ENCODE data around the gene NCK1. TPM values are rescaled to one million over a fixed set of nuclear protein-coding genes. Genes with fewer than 3 reads are reported as not detected.
"Not testable (repeated sequence)": the region's sequence is repeated elsewhere in the genome, so short reads cannot be mapped to it uniquely, and the experiment has no call there.

The NCK1 gene
- total RNA-seq, 4 donors from 2014 or later, result 11.9 to 48.7 (median 33.5) TPM

DNA sequence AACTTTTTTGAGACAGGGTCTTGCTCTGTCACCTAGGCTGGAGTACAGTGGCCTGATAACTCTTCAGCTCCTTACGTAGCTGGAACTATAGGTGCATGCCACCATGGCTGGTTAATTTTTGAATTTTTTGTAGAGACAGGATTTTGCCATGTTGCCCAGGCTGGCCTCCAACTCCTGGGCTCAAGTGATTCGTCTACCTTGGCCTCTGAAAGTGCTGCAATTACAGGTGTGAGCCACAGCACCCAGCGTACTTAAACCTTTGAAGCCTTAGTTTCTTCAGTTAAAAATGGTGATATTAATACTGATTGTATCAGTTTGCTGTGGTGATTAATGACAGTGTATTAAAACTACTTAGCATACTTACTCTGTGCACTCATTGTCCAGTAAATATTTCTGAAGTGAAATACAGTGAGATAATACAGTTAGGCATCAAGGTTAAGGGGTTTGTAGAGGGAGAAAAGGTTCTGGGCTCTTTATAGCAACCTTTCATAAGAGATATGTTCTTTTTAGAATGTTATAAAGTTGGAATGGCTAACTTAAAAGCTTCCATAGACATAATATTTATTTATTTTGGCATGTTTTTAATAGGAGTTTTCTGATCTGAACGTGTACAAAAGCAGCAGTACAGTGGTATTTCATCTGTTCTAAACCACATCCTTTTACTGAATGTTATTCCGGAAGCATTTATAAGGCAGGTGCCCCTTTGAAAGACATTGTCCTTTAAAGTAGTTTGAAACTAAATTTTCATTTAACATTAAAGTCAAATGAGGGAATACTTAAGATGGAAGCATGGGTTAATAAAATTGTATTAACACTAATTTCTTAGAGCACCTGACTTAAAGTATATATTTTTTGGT lies 23.6 kb downstream of the NCK1 start:
- H3K4me3 ChIP-seq, result no peak overlapping the region
- no peak for DNase-seq
- H3K36me3 ChIP-seq, result no peaks in the 10 kb centered on the region
- peak overlapping the region in 3 of 4 donors; percentile 18 to 39 (median 28) for H3K27ac ChIP-seq
- H3K9me3 ChIP-seq, result no peaks in the 10 kb centered on the region
- no peak for TF ChIP-seq POLR2A (IDR thresholded peaks at IDR 0.05)
- TF ChIP-seq, protein P1, sequence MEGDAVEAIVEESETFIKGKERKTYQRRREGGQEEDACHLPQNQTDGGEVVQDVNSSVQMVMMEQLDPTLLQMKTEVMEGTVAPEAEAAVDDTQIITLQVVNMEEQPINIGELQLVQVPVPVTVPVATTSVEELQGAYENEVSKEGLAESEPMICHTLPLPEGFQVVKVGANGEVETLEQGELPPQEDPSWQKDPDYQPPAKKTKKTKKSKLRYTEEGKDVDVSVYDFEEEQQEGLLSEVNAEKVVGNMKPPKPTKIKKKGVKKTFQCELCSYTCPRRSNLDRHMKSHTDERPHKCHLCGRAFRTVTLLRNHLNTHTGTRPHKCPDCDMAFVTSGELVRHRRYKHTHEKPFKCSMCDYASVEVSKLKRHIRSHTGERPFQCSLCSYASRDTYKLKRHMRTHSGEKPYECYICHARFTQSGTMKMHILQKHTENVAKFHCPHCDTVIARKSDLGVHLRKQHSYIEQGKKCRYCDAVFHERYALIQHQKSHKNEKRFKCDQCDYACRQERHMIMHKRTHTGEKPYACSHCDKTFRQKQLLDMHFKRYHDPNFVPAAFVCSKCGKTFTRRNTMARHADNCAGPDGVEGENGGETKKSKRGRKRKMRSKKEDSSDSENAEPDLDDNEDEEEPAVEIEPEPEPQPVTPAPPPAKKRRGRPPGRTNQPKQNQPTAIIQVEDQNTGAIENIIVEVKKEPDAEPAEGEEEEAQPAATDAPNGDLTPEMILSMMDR (IDR thresholded peaks at IDR 0.05), result no peak
- H3K4me1 ChIP-seq, result no peaks in the 10 kb centered on the region
- H3K27me3 ChIP-seq, result no peaks in the 10 kb centered on the region

DNA sequence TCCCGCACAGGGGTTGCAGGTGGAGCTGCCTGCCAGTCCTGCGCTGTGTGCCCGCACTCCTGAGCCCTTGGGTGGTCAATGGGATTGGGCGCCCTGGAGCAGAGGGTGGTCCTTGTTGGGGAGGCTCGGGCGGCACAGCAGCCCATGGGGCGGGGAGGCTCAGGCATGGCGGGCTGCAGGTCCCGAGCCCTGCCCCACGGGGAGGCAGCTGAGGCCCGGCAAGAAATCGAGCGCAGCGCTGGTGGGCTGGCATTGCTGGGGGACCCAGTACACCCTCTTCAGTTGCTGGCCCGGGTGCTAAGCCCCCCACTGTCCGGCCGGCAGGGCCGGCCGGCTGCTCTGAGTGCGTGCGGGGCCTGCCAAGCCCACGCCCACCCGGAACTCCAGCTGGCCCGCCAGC lies 27.9 kb downstream of the NCK1 start:
- Histone ChIP-seq H3K4me3 (no peak overlapping the region), H3K27me3 (no peaks in the 10 kb centered on the region)
- TF ChIP-seq, protein P1 (IDR thresholded peaks at IDR 0.05), result no peak

DNA sequence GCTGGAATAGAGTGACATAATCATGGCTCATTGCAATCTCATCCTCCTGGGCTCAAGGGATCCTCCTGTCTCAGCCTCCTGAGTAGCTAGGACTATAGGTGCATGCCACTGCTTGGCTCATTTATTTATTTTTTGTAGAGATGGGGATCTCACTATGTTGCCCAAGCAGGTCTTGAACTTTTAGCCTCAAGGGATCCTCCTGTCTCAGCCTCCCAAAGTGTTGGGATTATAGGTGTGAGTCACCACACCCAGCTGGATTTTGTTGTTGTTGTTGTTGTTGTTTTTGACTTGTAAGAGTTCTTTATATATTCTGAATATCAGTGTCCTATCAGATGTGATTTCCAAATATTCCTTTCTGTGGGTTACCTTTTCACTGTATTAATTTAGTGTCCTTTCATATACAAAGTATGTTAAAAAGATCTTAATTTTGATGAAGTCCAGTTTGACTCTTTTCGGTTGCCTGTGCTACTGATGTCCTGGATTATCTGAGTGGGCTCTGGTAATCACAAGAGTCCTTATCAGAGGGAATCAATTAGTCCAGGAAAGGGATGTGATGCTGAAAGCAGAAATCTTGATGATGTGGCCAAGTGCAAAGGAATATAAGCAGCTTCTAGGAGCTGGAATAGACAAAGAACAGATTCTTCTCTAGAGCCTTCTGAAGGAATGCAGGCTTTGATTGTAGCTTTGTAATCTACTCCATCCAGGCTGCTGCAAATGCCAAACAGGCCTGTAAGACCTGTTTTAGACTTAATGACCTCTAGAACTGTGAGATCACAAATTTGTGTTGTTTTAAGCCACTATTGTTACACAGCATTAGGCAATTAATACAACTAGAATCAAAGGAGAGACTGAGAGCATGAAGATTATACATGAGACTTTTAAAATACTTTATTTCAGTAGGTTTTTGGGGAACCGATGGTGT lies 30.2 kb downstream of the NCK1 start:
- peaks cover 0 to 4% (median 0%) of the 10 kb centered on the region in 4 donors for H3K9me3 ChIP-seq
- no peak for DNase-seq
- TF ChIP-seq POLR2A (IDR thresholded peaks at IDR 0.05), result no peak
- TF ChIP-seq, protein P1 (IDR thresholded peaks at IDR 0.05), result no peak
- H3K4me1 ChIP-seq, result peaks cover 0 to 8% (median 4%) of the 10 kb centered on the region in 4 donors
- H3K27ac ChIP-seq, result no peak overlapping the region
- no peaks in the 10 kb centered on the region for H3K27me3 ChIP-seq
- H3K36me3 ChIP-seq, result no peaks in the 10 kb centered on the region
- H3K4me3 ChIP-seq, result no peak overlapping the region

More for the DNA sequence above, 27.9 kb downstream of the NCK1 start:
- peaks cover 0 to 8% (median 4%) of the 10 kb centered on the region in 4 donors for H3K4me1 ChIP-seq
- H3K27ac ChIP-seq, result no peak overlapping the region
- no peaks in the 10 kb centered on the region for H3K36me3 ChIP-seq
- no peak for DNase-seq
- peaks cover 0 to 4% (median 0%) of the 10 kb centered on the region in 4 donors for H3K9me3 ChIP-seq

DNA sequence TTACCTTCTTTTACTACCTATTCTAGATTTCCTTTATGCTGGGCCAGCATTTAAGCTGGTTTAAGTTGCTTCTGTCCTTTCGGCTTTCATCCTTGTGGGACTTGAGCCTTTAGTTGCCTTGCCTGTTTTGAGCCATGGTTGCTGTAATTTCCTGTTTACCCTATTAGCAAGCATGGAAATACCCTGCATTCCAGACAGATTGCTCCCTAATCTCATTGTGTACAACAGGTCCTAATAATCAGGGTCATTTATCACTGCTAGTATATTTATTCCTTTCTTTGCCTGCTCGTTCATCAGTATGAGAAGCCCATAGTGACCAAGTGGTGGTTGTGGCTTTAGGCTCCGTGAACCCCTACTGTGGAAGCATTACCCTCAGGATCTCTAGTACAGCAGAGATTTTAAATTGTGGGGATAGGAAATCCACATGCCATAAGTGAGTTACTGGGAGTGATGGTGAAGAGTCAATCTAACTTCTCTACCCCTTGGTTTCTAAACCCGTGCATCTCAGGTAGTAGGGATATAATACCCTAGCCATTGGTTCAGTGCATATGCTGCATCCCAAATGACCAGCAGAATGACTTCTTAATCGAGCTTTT lies 31.9 kb downstream of the NCK1 start:
- H3K27me3 ChIP-seq, result no peaks in the 10 kb centered on the region
- no peak overlapping the region for H3K27ac ChIP-seq
- no peak overlapping the region for H3K4me3 ChIP-seq
- TF ChIP-seq, protein P1 (IDR thresholded peaks at IDR 0.05), result no peak
- TF ChIP-seq POLR2A (IDR thresholded peaks at IDR 0.05), result no peak
- peaks cover 0 to 8% (median 4%) of the 10 kb centered on the region in 4 donors for H3K4me1 ChIP-seq
- H3K9me3 ChIP-seq, result peaks cover 0 to 4% (median 0%) of the 10 kb centered on the region in 4 donors
- no peak for DNase-seq
- H3K36me3 ChIP-seq, result no peaks in the 10 kb centered on the region

DNA sequence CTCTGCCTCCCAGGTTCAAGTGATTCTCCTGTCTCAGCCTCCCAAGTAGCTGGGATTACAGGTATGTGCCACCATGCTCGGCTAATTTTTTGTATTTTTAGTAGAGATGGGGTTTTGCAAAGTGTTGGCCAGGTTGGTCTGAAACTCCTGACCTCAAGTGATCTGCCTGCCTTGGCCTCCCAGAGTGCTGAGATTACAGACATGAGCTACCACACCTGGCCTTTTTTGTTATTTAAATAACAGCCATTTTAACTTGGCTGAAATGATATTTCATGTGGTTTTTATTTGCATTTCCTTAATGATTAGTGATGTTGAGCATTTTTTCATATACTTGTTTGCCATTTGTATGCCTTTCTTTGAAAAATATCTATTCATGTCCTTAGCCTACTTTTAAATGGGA lies 35.2 kb downstream of the NCK1 start:
- H3K27me3 ChIP-seq, H3K4me1 ChIP-seq, H3K9me3 ChIP-seq, H3K36me3 ChIP-seq, H3K27ac ChIP-seq, DNase-seq, H3K4me3 ChIP-seq: not testable (repeated sequence)
